H1 (cell line): Measurements from ENCODE around the gene NIPAL3. TPM values are rescaled to one million over a fixed set of nuclear protein-coding genes. Genes with fewer than 3 reads are reported as not detected.

Source experiments
- CTCF ChIA-PET: fragments of 300-600 bp; sonication (Branson Sonifier 250); formaldehyde crosslinking; loops from one replicate; lab custom pipeline; 2021; ENCODE audit not compliant: partially characterized antibody; lab: Charles Lee
- POLR2A ChIA-PET: fragments of 300-600 bp; sonication (Branson Sonifier 250); formaldehyde crosslinking; loops from one replicate; lab custom pipeline; 2021; ENCODE audit warnings: inconsistent platforms; ENCODE audit not compliant: partially characterized antibody; lab: Charles Lee
- DNase-seq, 2 experiments: peaks; one replicate each; pipeline versions ENCODE4 v3.0.0 to v3.0.0-alpha.2; 2010 to 2022; ENCODE audit warnings: low spot score in 2 of 2, low read depth in 1 of 2, mixed read lengths in 1 of 2
- FAIRE-seq: peaks from 2 replicates; lab custom pipeline; 2011; peaks lifted over from hg19 to GRCh38; lab: Jason Lieb, UNC
- H2AFZ ChIP-seq: 2 replicates; pipeline ENCODE4 v1.8.1; 2012; ENCODE audit warnings: low read length, inconsistent platforms
- H2AK5ac ChIP-seq: 2 replicates; pipeline ENCODE4 v1.6.1; 2013; ENCODE audit warnings: low read depth, low read length
- H2BK120ac ChIP-seq: replicated peaks from 2 replicates; pipeline ENCODE3; 2013; ENCODE audit warnings: low read depth, low read length, inconsistent platforms
- H2BK12ac ChIP-seq: 2 replicates; pipeline ENCODE4 v1.6.1; 2013; ENCODE audit warnings: low read depth, low read length
- H2BK15ac ChIP-seq: 2 replicates; pipeline ENCODE4 v1.6.1; 2013; ENCODE audit warnings: low read length
- H2BK20ac ChIP-seq: 2 replicates; pipeline ENCODE4 v1.6.1; 2013; ENCODE audit warnings: low read length
- H2BK5ac ChIP-seq: 2 replicates; pipeline ENCODE4 v1.6.1; 2013; ENCODE audit warnings: low read depth, low read length
- H3K14ac ChIP-seq: 2 replicates; pipeline ENCODE4 v1.6.1; 2013; ENCODE audit warnings: inconsistent platforms; ENCODE audit not compliant: insufficient read length
- H3K18ac ChIP-seq: 2 replicates; pipeline ENCODE4 v1.6.1; 2013; ENCODE audit warnings: low read length; ENCODE audit errors: extremely low read depth
- H3K23ac ChIP-seq: 2 replicates; pipeline ENCODE4 v1.6.1; 2013; ENCODE audit warnings: inconsistent platforms; ENCODE audit not compliant: insufficient read length
- H3K23me2 ChIP-seq: 2 replicates; pipeline ENCODE4 v1.6.1; 2013; ENCODE audit warnings: low read depth, low read length
- H3K27ac ChIP-seq: 2 replicates; pipeline ENCODE4 v1.6.1; 2011; ENCODE audit warnings: low read depth, low read length, inconsistent platforms
- H3K27me3 ChIP-seq, 4 experiments: replicated peaks in 1 of 4; 1 replicate in 1 of 4; 2 replicates in 3 of 4; pipeline versions ENCODE4 v1.6.1 to v1.8.1; 2011 to 2013; ENCODE audit warnings: low read length in 3 of 4, mild to moderate bottlenecking in 3 of 4, inconsistent platforms in 2 of 4, mixed read lengths in 2 of 4, moderate library complexity in 1 of 4; ENCODE audit not compliant: control insufficient read depth in 3 of 4, insufficient read depth in 3 of 4; ENCODE audit errors: extremely low read depth in 1 of 4
- H3K36me3 ChIP-seq, 4 experiments: 2 replicates each; pipeline versions ENCODE4 v1.6.1 to v1.8.1; 2011 to 2013; ENCODE audit warnings: mild to moderate bottlenecking in 4 of 4, low read length in 3 of 4, moderate library complexity in 2 of 4, control low read depth in 1 of 4, inconsistent platforms in 1 of 4; ENCODE audit not compliant: insufficient read depth in 4 of 4, control insufficient read depth in 2 of 4
- H3K4ac ChIP-seq: replicated peaks from 2 replicates; pipeline ENCODE3; 2013; ENCODE audit warnings: low read length, low read depth, mixed read lengths, inconsistent platforms; ENCODE audit not compliant: insufficient read length
- H3K4me1 ChIP-seq, 4 experiments: replicated peaks in 1 of 4; 1 replicate in 1 of 4; 2 replicates in 3 of 4; pipeline versions ENCODE4 v1.6.1 to v1.8.1; 2011 to 2013; ENCODE audit warnings: low read length in 3 of 4, inconsistent platforms in 2 of 4, mixed read lengths in 1 of 4; ENCODE audit not compliant: insufficient read depth in 4 of 4, control insufficient read depth in 3 of 4
- H3K4me2 ChIP-seq, 2 experiments: 2 replicates each; pipeline versions ENCODE4 v1.6.1 to v1.8.1; 2011 to 2013; ENCODE audit warnings: low read depth in 2 of 2, low read length in 2 of 2, control low read depth in 1 of 2, inconsistent platforms in 1 of 2, mild to moderate bottlenecking in 1 of 2; ENCODE audit not compliant: insufficient read depth in 1 of 2
- H3K4me3 ChIP-seq, 4 experiments: fragments of 200-600, 300-600 bp in 1 of 4; sonication (generic), shearing (Covaris generic), sonication (Bioruptor Twin) in 1 of 4; 2 replicates each; pipeline versions ENCODE4 v1.5.1 to v1.8.1; 2011 to 2016; ENCODE audit warnings: low read length in 4 of 4, low read depth in 3 of 4, control low read depth in 2 of 4, inconsistent platforms in 2 of 4, mild to moderate bottlenecking in 2 of 4, mixed read lengths in 1 of 4, moderate library complexity in 1 of 4; ENCODE audit not compliant: insufficient read depth in 2 of 4; ENCODE audit errors: extremely low read depth in 1 of 4
- H3K56ac ChIP-seq: replicated peaks from 2 replicates; pipeline ENCODE3; 2013; ENCODE audit warnings: low read depth, mild to moderate bottlenecking, mixed read lengths, low read length, inconsistent platforms; ENCODE audit not compliant: insufficient read length
- H3K79me1 ChIP-seq: 2 replicates; pipeline ENCODE4 v1.6.1; 2013; ENCODE audit warnings: low read depth, low read length, control low read depth
- H3K79me2 ChIP-seq, 2 experiments: 2 replicates each; pipeline versions ENCODE4 v1.6.1 to v1.8.1; 2012 to 2013; ENCODE audit warnings: low read length in 2 of 2, mild to moderate bottlenecking in 2 of 2, inconsistent platforms in 1 of 2; ENCODE audit not compliant: insufficient read depth in 2 of 2, control insufficient read depth in 1 of 2
- H3K9ac ChIP-seq, 4 experiments: replicated peaks in 1 of 4; 1 replicate in 1 of 4; 2 replicates in 3 of 4; pipeline versions ENCODE4 v1.6.1 to v1.8.1; 2011 to 2013; ENCODE audit warnings: low read depth in 3 of 4, low read length in 3 of 4, control low read depth in 2 of 4, mild to moderate bottlenecking in 2 of 4, moderate library complexity in 2 of 4, inconsistent platforms in 1 of 4; ENCODE audit errors: extremely low read depth in 1 of 4
- H3K9me3 ChIP-seq, 2 experiments: 2 replicates each; pipeline versions ENCODE4 v1.6.1 to v1.8.1; 2012 to 2013; ENCODE audit warnings: mild to moderate bottlenecking in 2 of 2, moderate library complexity in 2 of 2, control low read depth in 1 of 2, inconsistent platforms in 1 of 2, low read depth in 1 of 2, low read length in 1 of 2, mixed read lengths in 1 of 2; ENCODE audit not compliant: insufficient read depth in 2 of 2
- H4K20me1 ChIP-seq, 2 experiments: replicated peaks in 1 of 2; 2 replicates each; pipeline versions ENCODE3 to v1.8.1; 2011 to 2013; ENCODE audit warnings: inconsistent platforms in 2 of 2, low read length in 2 of 2, mild to moderate bottlenecking in 1 of 2; ENCODE audit not compliant: insufficient read depth in 2 of 2, control insufficient read depth in 1 of 2
- H4K5ac ChIP-seq: 2 replicates; pipeline ENCODE4 v1.6.1; 2013; ENCODE audit warnings: low read length, low read depth, mixed read lengths, inconsistent platforms; ENCODE audit not compliant: insufficient read length
- H4K8ac ChIP-seq: 2 replicates; pipeline ENCODE4 v1.8.0; 2013; ENCODE audit warnings: mild to moderate bottlenecking, moderate library complexity, low read length, inconsistent platforms; ENCODE audit not compliant: insufficient read depth; ENCODE audit errors: extremely low read depth
- H4K91ac ChIP-seq: replicated peaks from 2 replicates; pipeline ENCODE3; 2013; ENCODE audit warnings: low read length, mixed read lengths, inconsistent platforms; ENCODE audit not compliant: insufficient read length
- BACH1 ChIP-seq: IDR thresholded peaks from 2 replicates; pipeline ENCODE4 v1.6.1; 2012; ENCODE audit warnings: low read length, improper control_type of control experiment
- CBX5 ChIP-seq: fragments of 300-800, 300-1000 bp; sonication (generic); IDR thresholded peaks from 2 replicates; pipeline ENCODE4 v1.7.1; 2016; ENCODE audit warnings: antibody characterized with exemption, low read length, low read depth
- CTBP2 ChIP-seq: IDR thresholded peaks from 2 replicates; pipeline ENCODE4 v1.7.0; 2011; ENCODE audit warnings: borderline replicate concordance, mild to moderate bottlenecking, moderate library complexity, mixed read lengths, low read length; ENCODE audit not compliant: insufficient read depth, insufficient read length
- EZH2 ChIP-seq: fragments of 200-600 bp; sonication (generic); IDR thresholded peaks from 2 replicates; pipeline ENCODE4 v1.7.1; 2012; ENCODE audit warnings: low read depth, mild to moderate bottlenecking, moderate library complexity, low read length, inconsistent platforms; ENCODE audit not compliant: severe bottlenecking
- GABPA ChIP-seq: IDR thresholded peaks from 2 replicates; pipeline ENCODE4 v1.6.1; 2011; ENCODE audit warnings: mild to moderate bottlenecking, low read length, moderate library complexity, borderline replicate concordance; ENCODE audit not compliant: insufficient read depth
- HDAC2 ChIP-seq, 2 experiments: fragments of 300-600 bp in 1 of 2; sonication (generic) in 1 of 2; IDR thresholded peaks; 2 replicates each; pipeline ENCODE4 v1.6.1; 2011 to 2012; ENCODE audit warnings: low read depth in 2 of 2, low read length in 2 of 2, mild to moderate bottlenecking in 2 of 2, moderate library complexity in 2 of 2, borderline replicate concordance in 1 of 2, inconsistent platforms in 1 of 2
- KDM5A ChIP-seq: fragments of 200-600 bp; IDR thresholded peaks from 2 replicates; pipeline ENCODE4 v1.7.1; 2012; ENCODE audit warnings: mild to moderate bottlenecking, low read length, inconsistent platforms, mixed read lengths
- POLR2A ChIP-seq, 2 experiments: IDR thresholded peaks; 1 replicate in 1 of 2; 2 replicates in 1 of 2; pipeline ENCODE4 v1.6.1; 2011; ENCODE audit warnings: low read depth in 2 of 2, low read length in 2 of 2, mild to moderate bottlenecking in 2 of 2; ENCODE audit errors: control extremely low read depth in 1 of 2
- RBBP5 ChIP-seq: IDR thresholded peaks from 2 replicates; pipeline ENCODE4 v1.7.1; 2012; ENCODE audit warnings: low read depth, mild to moderate bottlenecking, inconsistent platforms, low read length, moderate library complexity, borderline replicate concordance
- RXRA ChIP-seq: IDR thresholded peaks from 2 replicates; pipeline ENCODE4 v1.6.1; 2011; ENCODE audit warnings: low read depth, mild to moderate bottlenecking, low read length, moderate library complexity; ENCODE audit not compliant: insufficient read depth
- SIN3A ChIP-seq, 2 experiments: IDR thresholded peaks in 1 of 2; conservative IDR thresholded peaks in 1 of 2; 2 replicates each; pipeline ENCODE4 v1.6.1; 2011 to 2012; ENCODE audit warnings: low read length in 2 of 2, improper control_type of control experiment in 1 of 2, low read depth in 1 of 2, mild to moderate bottlenecking in 1 of 2
- TBP ChIP-seq: IDR thresholded peaks from 2 replicates; pipeline ENCODE4 v1.6.1; 2011; ENCODE audit warnings: low read depth, low read length, improper control_type of control experiment
- WGBS, 2 experiments: shearing (Covaris generic) in 1 of 2; methylation state at CpG; one replicate each; pipeline versions ENCODE4 v1.1.6 to v1.1.7; 2013 to 2015; ENCODE audit warnings: low lambda C conversion rate in 2 of 2, mixed read lengths in 2 of 2, inconsistent platforms in 1 of 2, low coverage in 1 of 2, missing lambda C conversion rate in 1 of 2; ENCODE audit not compliant: insufficient replicate concordance in 2 of 2, insufficient coverage in 1 of 2, insufficient read length in 1 of 2; ENCODE audit errors: extremely low coverage in 1 of 2, missing lambda C conversion rate in 1 of 2; 5-methylcytosine and 5-hydroxymethylcytosine counted together
- polyA plus RNA-seq, 7 experiments: library from polyadenylated mRNA; depleted of rRNA in 3 of 7; stranded (reverse) in 5 of 7; unstranded in 2 of 7; fragments of >200 nt in 5 of 7; fragments of 200-250 nt in 2 of 7; gene quantifications; 1 replicate in 5 of 7; 2 replicates in 1 of 7; 4 replicates in 1 of 7; pipeline versions ENCODE4 v1.2.1 to v1.2.3, GENCODE V29; 2011 to 2013; ENCODE audit warnings: missing spikeins in 2 of 7, mixed read lengths in 2 of 7
- total RNA-seq: library from RNA; stranded (reverse); fragmentation: NEBNext Ultra II Directional; extraction: Animal tissue kit (Norgen Biotek cat#: 25700); gene quantifications from 2 replicates; pipeline ENCODE4 v1.2.1, GENCODE V29; 2021

Gene NIPAL3
- total and polyA plus RNA-seq, 2 of the 8 experiments (the other 6 are each of a cell fraction or from before 2014, with no cell fraction given) = 8.8 to 11.0 TPM

DNA sequence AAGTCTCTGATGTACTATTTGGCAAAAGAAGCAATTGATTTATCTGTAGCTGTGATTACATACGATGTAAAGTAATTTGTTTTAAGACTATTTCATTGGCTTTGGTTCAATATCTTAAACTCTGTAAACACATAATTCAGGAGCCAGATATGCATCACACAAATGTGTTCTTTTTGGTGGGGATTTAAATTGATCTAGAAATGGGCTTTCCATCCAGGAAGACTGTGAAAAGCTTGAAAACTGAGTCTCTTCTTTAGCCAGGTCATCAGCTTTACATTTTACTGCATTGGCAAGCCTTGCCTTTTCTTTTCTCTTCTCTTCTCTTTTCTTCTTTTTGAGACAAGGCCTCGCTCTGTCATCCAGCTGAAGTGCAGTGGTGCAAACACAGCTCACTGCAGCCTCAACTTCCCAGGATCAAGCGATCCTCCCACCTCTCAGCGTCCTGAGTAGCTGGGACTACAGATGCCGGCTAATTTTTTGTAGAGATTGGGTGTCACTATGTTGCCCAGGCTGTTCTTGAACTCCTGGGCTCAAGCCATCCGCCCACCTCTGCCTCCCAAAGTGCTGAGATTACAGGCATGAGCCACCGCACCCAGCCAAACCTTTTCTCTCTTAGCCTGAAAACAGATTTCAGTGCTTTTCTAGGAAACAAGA is 88.4 kb downstream of the NIPAL3 start:
- Histone ChIP-seq H3K4me2 (peak overlapping the region; percentile 78 to 96), H2AFZ (no peak overlapping the region), H2AK5ac (no peak overlapping the region), H3K27ac (no peak overlapping the region), H3K4me3 (peak overlapping the region; percentile 73 to 95 (median 77); a peak in 5 of 8 replicates), H3K36me3 (no peaks in the 10 kb centered on the region), H2BK120ac (no peak overlapping the region), H2BK5ac (no peak overlapping the region), H4K20me1 (no peaks in the 10 kb centered on the region), H3K79me2 (no peaks in the 10 kb centered on the region), H3K56ac (no peak overlapping the region), H3K9ac (no peak overlapping the region), H2BK15ac (no peak overlapping the region), H3K4ac (no peak overlapping the region), H3K14ac (no peak overlapping the region), H3K9me3 (no peaks in the 10 kb centered on the region), H3K79me1 (no peaks in the 10 kb centered on the region), H4K8ac (no peak overlapping the region), H2BK20ac (no peak overlapping the region), H4K5ac (no peak overlapping the region), H4K91ac (no peak overlapping the region), H3K4me1 (peaks cover 2 to 21% (median 14%) of the 10 kb centered on the region in 4 experiments; a peak in 6 of 7 replicates), H3K18ac (no peak overlapping the region), H3K27me3 (peaks cover 0 to 7% (median 0%) of the 10 kb centered on the region in 4 experiments; a peak in 3 of 7 replicates), H3K23ac (no peak overlapping the region), H2BK12ac (no peak overlapping the region), H3K23me2 (peaks cover 11% of the 10 kb centered on the region)
- CTCF ChIA-PET = interaction anchor here (0.8 to 1.6 kb wide), 4 partner anchors 8 to 89 kb away, joined by 3 to 6 read pairs (median 4); partner anchors contain the start of gene NIPAL3
- DNase-seq = no peak
- FAIRE-seq = no peak
- POLR2A ChIA-PET = interaction anchor here (1.4 kb wide), 1 partner anchor 13 kb away, joined by 3 read pairs; no protein-coding TSS in a partner anchor
- WGBS, 2 experiments = 84% methylated on average over 7 of the region's 7 CpGs; no CpG with 5 or more reads in 1 of the 2 experiments
- TF ChIP-seq HDAC2 (IDR thresholded peaks at IDR 0.05; ENCODE audit: borderline replicate concordance in 1 of 2, low read depth in 2 of 2, low read length in 2 of 2) = no peak
- no peak for TF ChIP-seq SIN3A (conservative IDR thresholded peaks at IDR 0.05 in 1 of 2, IDR thresholded peaks at IDR 0.05 in 1 of 2; ENCODE audit: low read depth in 1 of 2, low read length in 2 of 2)
- TF ChIP-seq BACH1 = no peak
- TF ChIP-seq TBP = no peak
- TF ChIP-seq CBX5 = no peak
- no peak for TF ChIP-seq RXRA
- TF ChIP-seq KDM5A = no peak
- no peak for TF ChIP-seq CTBP2
- no peak for TF ChIP-seq GABPA
- no peak for TF ChIP-seq EZH2
- no peak for TF ChIP-seq POLR2A (IDR thresholded peaks at IDR 0.05; ENCODE audit: control extremely low read depth in 1 of 2, low read depth in 2 of 2, low read length in 2 of 2)
- no peak for TF ChIP-seq RBBP5
